GM19468 (cell line): ENCODE results near the gene EPHA5.

Source experiments
- ATAC-seq: cut with Tn5 transposase; IDR thresholded peaks from one replicate; pipeline ENCODE4 v1.9.1; 2021; ENCODE audit warnings: mild to moderate bottlenecking, moderate library complexity, moderate number of reproducible peaks; ENCODE audit not compliant: unreplicated experiment; ENCODE audit errors: extremely low read depth

The EPHA5 gene

GRCh38 chr4:65670331-65671031, at the start of gene EPHA5:
Gene EPHA5, minus strand, starts transcription at chr4:65670489. Its CDS starts 747 bp downstream, at chr4:65669742.
- ATAC-seq = no peak

GRCh38 chr4:65719635-65720034, 49.3 kb upstream of the EPHA5 start:
- ATAC-seq = no peak

- no peak for ATAC-seq
These were observed 28.3 kb upstream of the EPHA5 start for GRCh38 chr4:65698631-65699030.

- no peak for ATAC-seq
These were observed 26.1 kb upstream of the EPHA5 start for GRCh38 chr4:65696436-65696835.

GRCh38 chr4:65671372-65671771, 1.1 kb upstream of the EPHA5 start:
- no peak for ATAC-seq

- ATAC-seq = no peak
These were observed 314 bp downstream of the EPHA5 start for GRCh38 chr4:65670020-65670330.

- no peak for ATAC-seq
These were observed 924 bp downstream of the EPHA5 start for GRCh38 chr4:65669111-65670019.

GRCh38 chr4:65668201-65669089, 1.8 kb downstream of the EPHA5 start:
- no peak for ATAC-seq

- no peak for ATAC-seq
These were observed 2.7 kb downstream of the EPHA5 start for GRCh38 chr4:65667506-65668041.

- no peak for ATAC-seq
These were observed 4.3 kb downstream of the EPHA5 start for GRCh38 chr4:65665771-65666523.

- no peak for ATAC-seq
These were observed 8.8 kb downstream of the EPHA5 start for GRCh38 chr4:65661471-65661870.

GRCh38 chr4:65658117-65658516, 12.2 kb downstream of the EPHA5 start:
- no peak for ATAC-seq

- ATAC-seq = no peak
These were observed 14.3 kb downstream of the EPHA5 start for GRCh38 chr4:65656008-65656407.

GRCh38 chr4:65654976-65655375, 15.3 kb downstream of the EPHA5 start:
- no peak for ATAC-seq

- ATAC-seq = no peak
These were observed 16.4 kb downstream of the EPHA5 start for GRCh38 chr4:65653740-65654361.

GRCh38 chr4:65651751-65652150, 18.5 kb downstream of the EPHA5 start:
- no peak for ATAC-seq

GRCh38 chr4:65651031-65651430, 19.3 kb downstream of the EPHA5 start:
- no peak for ATAC-seq

GRCh38 chr4:65646136-65646535, 24.2 kb downstream of the EPHA5 start:
- no peak for ATAC-seq

- ATAC-seq = no peak
These were observed 25.1 kb downstream of the EPHA5 start for GRCh38 chr4:65645185-65645584.
